ENCODE measurements around the gene MUC3A. TPM values are rescaled to one million over a fixed set of nuclear protein-coding genes. Genes with fewer than 3 reads are reported as not detected.
"Not testable (repeated sequence)": the region's sequence is repeated elsewhere in the genome, so short reads cannot be mapped to it uniquely, and the experiment has no call there.

The MUC3A gene
- total and polyA plus RNA-seq, 2 of the 13 experiments (the other 11 are each of a cell fraction or from before 2014, with no cell fraction given) = 0.01 TPM; not detected in 1

DNA sequence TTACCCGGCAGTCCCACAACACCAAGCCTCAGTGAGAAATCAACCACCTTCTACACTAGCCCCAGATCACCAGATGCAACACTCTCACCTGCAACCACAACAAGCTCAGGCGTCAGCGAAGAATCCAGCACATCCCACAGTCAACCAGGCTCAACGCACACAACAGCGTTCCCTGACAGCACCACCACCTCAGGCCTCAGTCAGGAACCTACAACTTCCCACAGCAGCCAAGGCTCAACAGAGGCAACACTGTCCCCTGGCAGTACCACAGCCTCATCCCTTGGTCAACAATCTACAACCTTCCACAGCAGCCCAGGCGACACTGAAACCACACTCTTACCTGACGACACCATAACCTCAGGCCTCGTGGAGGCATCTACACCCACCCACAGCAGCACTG lies 53.0 kb downstream of the MUC3A start:
- H3K27ac ChIP-seq (ENCODE audit: extremely low read length, insufficient read depth, low read length); ATAC-seq; intact Hi-C loops (cut with micrococcal nuclease; ENCODE audit: unreplicated experiment); H3K79me2 ChIP-seq (ENCODE audit: insufficient read depth, low read length); CTCF ChIA-PET (ENCODE audit: low intra/inter-chr PET ratio, low total read pairs); in situ Hi-C loops (cut with HindIII; ENCODE audit: extremely low pct_ligation_motif_present, low pct_unique_long_range_greater_than_20kb); H3K4me1 ChIP-seq (ENCODE audit: insufficient read depth, low read length); H4K20me1 ChIP-seq (ENCODE audit: insufficient read depth, low read length); H3K9ac ChIP-seq (ENCODE audit: insufficient read depth, low read depth, low read length); H3K4me3 ChIP-seq (replicated peaks in 1 of 3; ENCODE audit: insufficient read depth in 1 of 3, low read depth in 2 of 3, low read length in 3 of 3); DNase-seq (ENCODE audit: low spot score); H3K9me3 ChIP-seq (ENCODE audit: low read length); H3K4me2 ChIP-seq (ENCODE audit: low read depth, low read length); POLR2A ChIA-PET; H3K36me3 ChIP-seq (replicated peaks in 1 of 2; ENCODE audit: control insufficient read depth in 1 of 2, insufficient read depth in 2 of 2, low read length in 2 of 2); BruUV-seq (replicated peaks); H2AFZ ChIP-seq (ENCODE audit: low read length); FAIRE-seq: not testable (repeated sequence)
- peaks cover 4 to 11% of the 10 kb centered on the region in 2 experiments; a peak in 2 of 5 replicates for H3K27me3 ChIP-seq (ENCODE audit: control insufficient read depth in 1 of 2, insufficient read depth in 2 of 2, low read length in 2 of 2)
- 85% methylated on average over 3 of the region's 8 CpGs for whole genome bisulfite sequencing (ENCODE audit: low lambda C conversion rate)

DNA sequence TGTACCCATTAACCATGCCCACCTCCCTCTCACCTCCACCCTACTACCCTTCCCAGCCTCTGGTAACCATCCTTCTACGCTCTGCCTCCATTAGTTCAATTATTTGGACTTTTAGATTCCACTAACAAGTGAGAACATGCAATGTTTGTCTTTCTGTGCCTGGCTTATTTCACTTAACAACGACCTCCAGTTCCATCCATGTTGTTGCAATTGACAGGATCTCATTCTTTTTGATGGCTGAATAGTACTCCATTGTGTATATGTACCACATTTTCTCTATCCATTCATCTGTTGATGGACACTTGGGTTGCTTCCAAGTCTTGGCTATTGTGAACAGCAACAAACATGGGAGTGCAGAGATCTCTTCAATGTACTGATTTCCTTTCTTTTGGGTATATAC lies 58.0 kb downstream of the MUC3A start:
- ATAC-seq = not testable (repeated sequence)

DNA sequence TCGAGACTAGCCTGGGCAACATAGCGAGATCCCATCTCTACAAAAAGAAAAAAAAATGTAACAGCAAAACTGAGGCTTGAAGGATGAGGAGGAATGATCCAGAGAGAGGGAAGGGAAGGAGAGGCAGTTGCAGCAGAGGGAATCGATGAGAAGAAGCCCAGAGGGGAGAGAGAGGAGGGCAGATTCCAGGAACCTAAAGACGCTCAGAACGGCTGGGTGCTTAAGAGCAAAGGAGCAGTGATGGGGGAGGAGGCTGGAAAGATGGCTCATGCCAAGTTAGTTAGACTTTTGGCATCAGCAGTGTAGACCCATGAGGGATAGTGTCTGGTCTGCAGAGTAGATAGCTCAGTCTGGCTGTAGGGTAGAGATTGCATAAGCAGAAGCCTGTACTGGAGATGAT lies 60.3 kb downstream of the MUC3A start:
- no TSS peak for BruUV-seq (replicated peaks)
- WGBS (ENCODE audit: low lambda C conversion rate) = 7% methylated on average over 5 of the region's 5 CpGs
- Histone ChIP-seq H2AFZ (ENCODE audit: low read length) (no peak overlapping the region), H3K27ac (ENCODE audit: extremely low read length, insufficient read depth, low read length) (no peak overlapping the region), H3K27me3 (ENCODE audit: control insufficient read depth in 1 of 2, insufficient read depth in 2 of 2, low read length in 2 of 2) (peaks cover 4 to 41% of the 10 kb centered on the region in 2 experiments; a peak in 4 of 5 replicates), H3K4me1 (ENCODE audit: insufficient read depth, low read length) (no peaks in the 10 kb centered on the region), H3K79me2 (ENCODE audit: insufficient read depth, low read length) (no peaks in the 10 kb centered on the region), H4K20me1 (ENCODE audit: insufficient read depth, low read length) (no peaks in the 10 kb centered on the region), H3K4me3 (replicated peaks in 1 of 3; ENCODE audit: insufficient read depth in 1 of 3, low read depth in 2 of 3, low read length in 3 of 3) (no peak overlapping the region), H3K36me3 (replicated peaks in 1 of 2; ENCODE audit: control insufficient read depth in 1 of 2, insufficient read depth in 2 of 2, low read length in 2 of 2) (no peaks in the 10 kb centered on the region), H3K4me2 (ENCODE audit: low read depth, low read length) (no peak overlapping the region), H3K9ac (ENCODE audit: insufficient read depth, low read depth, low read length) (no peak overlapping the region), H3K9me3 (ENCODE audit: low read length) (no peaks in the 10 kb centered on the region)
- FAIRE-seq = no peak
- no peak for ATAC-seq
- ChIA-PET POLR2A (no interaction called here), CTCF (ENCODE audit: low intra/inter-chr PET ratio, low total read pairs) (no interaction called here)
- intact Hi-C loops (cut with micrococcal nuclease; ENCODE audit: unreplicated experiment) (no loop called here), in situ Hi-C loops (cut with HindIII; ENCODE audit: extremely low pct_ligation_motif_present, low pct_unique_long_range_greater_than_20kb) (no loop called here)
- no peak for DNase-seq (ENCODE audit: low spot score)
- TF ChIP-seq, protein P1, sequence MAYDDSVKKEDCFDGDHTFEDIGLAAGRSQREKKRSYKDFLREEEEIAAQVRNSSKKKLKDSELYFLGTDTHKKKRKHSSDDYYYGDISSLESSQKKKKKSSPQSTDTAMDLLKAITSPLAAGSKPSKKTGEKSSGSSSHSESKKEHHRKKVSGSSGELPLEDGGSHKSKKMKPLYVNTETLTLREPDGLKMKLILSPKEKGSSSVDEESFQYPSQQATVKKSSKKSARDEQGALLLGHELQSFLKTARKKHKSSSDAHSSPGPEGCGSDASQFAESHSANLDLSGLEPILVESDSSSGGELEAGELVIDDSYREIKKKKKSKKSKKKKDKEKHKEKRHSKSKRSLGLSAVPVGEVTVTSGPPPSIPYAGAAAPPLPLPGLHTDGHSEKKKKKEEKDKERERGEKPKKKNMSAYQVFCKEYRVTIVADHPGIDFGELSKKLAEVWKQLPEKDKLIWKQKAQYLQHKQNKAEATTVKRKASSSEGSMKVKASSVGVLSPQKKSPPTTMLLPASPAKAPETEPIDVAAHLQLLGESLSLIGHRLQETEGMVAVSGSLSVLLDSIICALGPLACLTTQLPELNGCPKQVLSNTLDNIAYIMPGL (CRISPR knock-in tag; IDR thresholded peaks at IDR 0.05; ENCODE audit: borderline replicate concordance in 1 of 2, low read depth in 1 of 2) = no peak
- no peak for TF ChIP-seq MATR3 (CRISPR knock-in tag; IDR thresholded peaks at IDR 0.05)
- TF ChIP-seq ZNF75D (CRISPR knock-in tag; IDR thresholded peaks at IDR 0.05; ENCODE audit: borderline replicate concordance) = no peak
- no peak for TF ChIP-seq SAFB2 (CRISPR knock-in tag; IDR thresholded peaks at IDR 0.05; ENCODE audit: borderline replicate concordance, low read depth)
- no peak for TF ChIP-seq ZNF12 (CRISPR knock-in tag; IDR thresholded peaks at IDR 0.05)
- no peak for TF ChIP-seq POGZ (CRISPR knock-in tag; IDR thresholded peaks at IDR 0.05)
- no peak for TF ChIP-seq ZNF296 (CRISPR knock-in tag; conservative IDR thresholded peaks at IDR 0.05)
- TF ChIP-seq ZNF430 (CRISPR knock-in tag; IDR thresholded peaks at IDR 0.05) = no peak
- TF ChIP-seq, protein P2, sequence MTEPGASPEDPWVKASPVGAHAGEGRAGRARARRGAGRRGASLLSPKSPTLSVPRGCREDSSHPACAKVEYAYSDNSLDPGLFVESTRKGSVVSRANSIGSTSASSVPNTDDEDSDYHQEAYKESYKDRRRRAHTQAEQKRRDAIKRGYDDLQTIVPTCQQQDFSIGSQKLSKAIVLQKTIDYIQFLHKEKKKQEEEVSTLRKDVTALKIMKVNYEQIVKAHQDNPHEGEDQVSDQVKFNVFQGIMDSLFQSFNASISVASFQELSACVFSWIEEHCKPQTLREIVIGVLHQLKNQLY (CRISPR knock-in tag; IDR thresholded peaks at IDR 0.05) = no peak
- TF ChIP-seq FOSL2 (CRISPR knock-in tag; IDR thresholded peaks at IDR 0.05) = no peak
- TF ChIP-seq ZNF33B (CRISPR knock-in tag; IDR thresholded peaks at IDR 0.05) = no peak

More for the DNA sequence above, 58.0 kb downstream of the MUC3A start:
- DNase-seq (ENCODE audit: low spot score); intact Hi-C loops (cut with micrococcal nuclease; ENCODE audit: unreplicated experiment); in situ Hi-C loops (cut with HindIII; ENCODE audit: extremely low pct_ligation_motif_present, low pct_unique_long_range_greater_than_20kb); CTCF ChIA-PET (ENCODE audit: low intra/inter-chr PET ratio, low total read pairs); H2AFZ ChIP-seq (ENCODE audit: low read length); FAIRE-seq; H3K4me1 ChIP-seq (ENCODE audit: insufficient read depth, low read length); H3K9me3 ChIP-seq (ENCODE audit: low read length); H3K4me3 ChIP-seq (replicated peaks in 1 of 3; ENCODE audit: insufficient read depth in 1 of 3, low read depth in 2 of 3, low read length in 3 of 3); H3K79me2 ChIP-seq (ENCODE audit: insufficient read depth, low read length); H3K9ac ChIP-seq (ENCODE audit: insufficient read depth, low read depth, low read length); H3K4me2 ChIP-seq (ENCODE audit: low read depth, low read length); BruUV-seq (replicated peaks); POLR2A ChIA-PET; H3K36me3 ChIP-seq (replicated peaks in 1 of 2; ENCODE audit: control insufficient read depth in 1 of 2, insufficient read depth in 2 of 2, low read length in 2 of 2); H3K27ac ChIP-seq (ENCODE audit: extremely low read length, insufficient read depth, low read length); H4K20me1 ChIP-seq (ENCODE audit: insufficient read depth, low read length): not testable (repeated sequence)
- peaks cover 4 to 27% of the 10 kb centered on the region in 2 experiments; a peak in 4 of 5 replicates for H3K27me3 ChIP-seq (ENCODE audit: control insufficient read depth in 1 of 2, insufficient read depth in 2 of 2, low read length in 2 of 2)
- WGBS (ENCODE audit: low lambda C conversion rate) = 25% methylated on average over 2 of the region's 2 CpGs

All from HepG2 (cell line).